ENCODE results near the gene ARHGAP25. TPM values are rescaled to one million over a fixed set of nuclear protein-coding genes. Genes with fewer than 3 reads are reported as not detected.
"Not testable (repeated sequence)": the region's sequence is repeated elsewhere in the genome, so short reads cannot be mapped to it uniquely, and the experiment has no call there.

The ARHGAP25 gene
- polyA plus RNA-seq, 1 experiment, result 0.55 TPM

- DNase-seq (ENCODE audit: low read depth, low spot score), result no peak
- ChIA-PET POLR2A (no interaction called here), CTCF (interaction anchor here (0.5 kb wide), 1 partner anchor 47 kb away, joined by 3 read pairs; no protein-coding TSS in a partner anchor)
Measured at GRCh38 chr2:68800027-68800401, 65.4 kb downstream of the ARHGAP25 start.

GRCh38 chr2:68800517-68800916 lies 65.9 kb downstream of the ARHGAP25 start:
- ChIA-PET POLR2A (no interaction called here), CTCF (interaction anchor here (0.5 kb wide), 1 partner anchor 47 kb away, joined by 3 read pairs; no protein-coding TSS in a partner anchor)
- Histone ChIP-seq H3K27ac (ENCODE audit: low read depth, low read length) (no peak overlapping the region), H3K4me3 (ENCODE audit: low read depth, low read length) (no peak overlapping the region), H3K9me3 (ENCODE audit: control insufficient read depth, insufficient read depth, low read length) (no peaks in the 10 kb centered on the region), H3K27me3 (ENCODE audit: control insufficient read depth, insufficient read depth, low read length) (no peaks in the 10 kb centered on the region)
- no peak for DNase-seq (ENCODE audit: low read depth, low spot score)
- TF ChIP-seq, protein P1, sequence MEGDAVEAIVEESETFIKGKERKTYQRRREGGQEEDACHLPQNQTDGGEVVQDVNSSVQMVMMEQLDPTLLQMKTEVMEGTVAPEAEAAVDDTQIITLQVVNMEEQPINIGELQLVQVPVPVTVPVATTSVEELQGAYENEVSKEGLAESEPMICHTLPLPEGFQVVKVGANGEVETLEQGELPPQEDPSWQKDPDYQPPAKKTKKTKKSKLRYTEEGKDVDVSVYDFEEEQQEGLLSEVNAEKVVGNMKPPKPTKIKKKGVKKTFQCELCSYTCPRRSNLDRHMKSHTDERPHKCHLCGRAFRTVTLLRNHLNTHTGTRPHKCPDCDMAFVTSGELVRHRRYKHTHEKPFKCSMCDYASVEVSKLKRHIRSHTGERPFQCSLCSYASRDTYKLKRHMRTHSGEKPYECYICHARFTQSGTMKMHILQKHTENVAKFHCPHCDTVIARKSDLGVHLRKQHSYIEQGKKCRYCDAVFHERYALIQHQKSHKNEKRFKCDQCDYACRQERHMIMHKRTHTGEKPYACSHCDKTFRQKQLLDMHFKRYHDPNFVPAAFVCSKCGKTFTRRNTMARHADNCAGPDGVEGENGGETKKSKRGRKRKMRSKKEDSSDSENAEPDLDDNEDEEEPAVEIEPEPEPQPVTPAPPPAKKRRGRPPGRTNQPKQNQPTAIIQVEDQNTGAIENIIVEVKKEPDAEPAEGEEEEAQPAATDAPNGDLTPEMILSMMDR (IDR thresholded peaks at IDR 0.05; ENCODE audit: low read depth, low read length), result no peak

More at GRCh38 chr2:68800027-68800401, 65.4 kb downstream of the ARHGAP25 start:
- no peak overlapping the region for H3K4me3 ChIP-seq (ENCODE audit: low read depth, low read length)
- H3K27ac ChIP-seq (ENCODE audit: low read depth, low read length), result no peak overlapping the region
- H3K27me3 ChIP-seq (ENCODE audit: control insufficient read depth, insufficient read depth, low read length), result no peaks in the 10 kb centered on the region
- TF ChIP-seq, protein P1 (IDR thresholded peaks at IDR 0.05; ENCODE audit: low read depth, low read length), result no peak
- no peaks in the 10 kb centered on the region for H3K9me3 ChIP-seq (ENCODE audit: control insufficient read depth, insufficient read depth, low read length)

- H3K27me3 ChIP-seq (ENCODE audit: control insufficient read depth, insufficient read depth, low read length); POLR2A ChIA-PET; H3K27ac ChIP-seq (ENCODE audit: low read depth, low read length); H3K4me3 ChIP-seq (ENCODE audit: low read depth, low read length); H3K9me3 ChIP-seq (ENCODE audit: control insufficient read depth, insufficient read depth, low read length); DNase-seq (ENCODE audit: low read depth, low spot score): not testable (repeated sequence)
- CTCF ChIA-PET, result interaction anchor here (0.7 kb wide), 1 partner anchor 44 kb away, joined by 6 read pairs; no protein-coding TSS in a partner anchor
Measured at GRCh38 chr2:68802161-68802560, 67.5 kb downstream of the ARHGAP25 start.

DNA sequence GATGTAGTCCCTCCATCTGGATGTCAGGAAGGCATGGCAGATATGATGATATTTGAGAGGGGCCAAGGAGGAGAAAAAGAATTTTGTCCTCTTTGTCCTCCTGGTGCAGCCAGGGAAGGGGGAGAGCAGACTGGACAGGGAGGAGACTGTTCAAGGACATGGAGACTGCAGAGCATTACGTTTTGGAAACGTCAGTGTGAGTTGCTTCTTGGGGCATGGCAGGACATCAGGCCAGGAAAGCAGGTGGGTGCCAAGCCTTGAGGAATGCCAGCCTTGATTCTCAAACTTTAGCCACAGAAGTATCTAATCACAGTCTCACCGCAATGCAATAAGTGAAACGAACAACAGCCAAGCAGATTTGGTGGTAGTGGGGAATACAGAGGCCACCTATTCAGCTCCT lies 70.4 kb downstream of the ARHGAP25 start:
- no peak overlapping the region for H3K27ac ChIP-seq (ENCODE audit: low read depth, low read length)
- POLR2A ChIA-PET, result no interaction called here
- TF ChIP-seq, protein P1 (IDR thresholded peaks at IDR 0.05; ENCODE audit: low read depth, low read length), result no peak
- CTCF ChIA-PET, result no interaction called here
- H3K27me3 ChIP-seq (ENCODE audit: control insufficient read depth, insufficient read depth, low read length), result no peaks in the 10 kb centered on the region
- no peak for DNase-seq (ENCODE audit: low read depth, low spot score)
- H3K4me3 ChIP-seq (ENCODE audit: low read depth, low read length), result no peak overlapping the region
- H3K9me3 ChIP-seq (ENCODE audit: control insufficient read depth, insufficient read depth, low read length), result no peaks in the 10 kb centered on the region

- Histone ChIP-seq H3K4me3 (ENCODE audit: low read depth, low read length) (no peak overlapping the region), H3K9me3 (ENCODE audit: control insufficient read depth, insufficient read depth, low read length) (no peaks in the 10 kb centered on the region), H3K27me3 (ENCODE audit: control insufficient read depth, insufficient read depth, low read length) (no peaks in the 10 kb centered on the region), H3K27ac (ENCODE audit: low read depth, low read length) (peak overlapping the region; percentile 76)
- CTCF ChIA-PET, result no interaction called here
- peak; percentile 41 for DNase-seq (ENCODE audit: low read depth, low spot score)
- POLR2A ChIA-PET, result no interaction called here
- TF ChIP-seq, protein P1 (IDR thresholded peaks at IDR 0.05; ENCODE audit: low read depth, low read length), result no peak
Measured at GRCh38 chr2:68806511-68807109, 72.0 kb downstream of the ARHGAP25 start.

All from AG04450 (cell line).